WTC11 (cell line): ENCODE results near the gene ZNF827.

Experiments used
- ATF3 ChIP-seq: sonication (generic); formaldehyde crosslinking; conservative IDR thresholded peaks from 2 replicates; pipeline ENCODE4 v1.8.1; 2022; ENCODE audit warnings: mild to moderate bottlenecking, missing genetic modification reagents
- CTCF ChIP-seq: fragments of 200-600 bp; IDR thresholded peaks from 2 replicates; pipeline ENCODE4 v1.8.0; 2022; ENCODE audit warnings: antibody characterized with exemption
- MLX ChIP-seq: sonication (generic); formaldehyde crosslinking; IDR thresholded peaks from 2 replicates; pipeline ENCODE4 v1.8.1; 2023; ENCODE audit warnings: mild to moderate bottlenecking, missing genetic modification reagents, moderate library complexity
- TEAD4 ChIP-seq: sonication (generic); formaldehyde crosslinking; IDR thresholded peaks from 2 replicates; pipeline ENCODE4 v1.8.0; 2022; ENCODE audit warnings: mild to moderate bottlenecking, missing genetic modification reagents

- TF ChIP-seq CTCF (no peak), TEAD4 (CRISPR knock-in tag) (no peak), ATF3 (CRISPR knock-in tag) (no peak), MLX (CRISPR knock-in tag) (no peak)
These were observed 119.3 kb downstream of the ZNF827 start for GRCh38 chr4:145819101-145819852.
